Large intestine (tissue), 3 donors: ENCODE measurements around the gene FAM9B. TPM values are rescaled to one million over a fixed set of nuclear protein-coding genes. Genes with fewer than 3 reads are reported as not detected.
A peak's percentile ranks its signal among the peaks of the same experiment; 100 is the strongest.
"Not testable (repeated sequence)": the region's sequence is repeated elsewhere in the genome, so short reads cannot be mapped to it uniquely, and the experiment has no call there.

Experiments
- DNase-seq, 2 donors: peaks; one replicate each; pipeline versions ENCODE4 v3.0.0 to v3.0.0-alpha.2; 2013
- H3K27ac ChIP-seq: one replicate; pipeline ENCODE4 v1.5.1; 2013; ENCODE audit warnings: low read length
- H3K27me3 ChIP-seq: 2 replicates; pipeline ENCODE4 v1.6.1; 2013; ENCODE audit warnings: low read length; ENCODE audit not compliant: control insufficient read depth, insufficient read depth
- H3K36me3 ChIP-seq: 2 replicates; pipeline ENCODE4 v1.6.1; 2013; ENCODE audit warnings: low read length; ENCODE audit not compliant: control insufficient read depth, insufficient read depth
- H3K4me1 ChIP-seq: one replicate; pipeline ENCODE4 v1.6.1; 2013; ENCODE audit warnings: low read length; ENCODE audit not compliant: control insufficient read depth, insufficient read depth
- H3K4me3 ChIP-seq: one replicate; pipeline ENCODE4 v1.5.1; 2013; ENCODE audit warnings: low read length
- H3K9me3 ChIP-seq: one replicate; pipeline ENCODE4 v1.6.1; 2013; ENCODE audit warnings: mild to moderate bottlenecking, low read depth, low read length, moderate library complexity; ENCODE audit not compliant: control insufficient read depth
- WGBS: methylation state at CpG from one replicate; pipeline ENCODE4 v1.1.5; 2013; ENCODE audit warnings: low lambda C conversion rate; ENCODE audit not compliant: insufficient coverage; 5-methylcytosine and 5-hydroxymethylcytosine counted together
- polyA plus RNA-seq: library from polyadenylated mRNA; unstranded; fragments of 120-200 nt; gene quantifications from one replicate; pipeline ENCODE4 v1.2.1, GENCODE V29; 2013

The FAM9B gene
- polyA plus RNA-seq, 1 donor: 0.15 TPM

GRCh38 chrX:9048801-9049200, 14.9 kb upstream of the FAM9B start:
- no CpG with 5 or more reads among the region's 1 CpG for WGBS
- no peak for DNase-seq
- Histone ChIP-seq H3K4me1 (no peaks in the 10 kb centered on the region), H3K27me3 (no peaks in the 10 kb centered on the region), H3K36me3 (no peaks in the 10 kb centered on the region), H3K4me3 (no peak overlapping the region), H3K27ac (no peak overlapping the region), H3K9me3 (no peaks in the 10 kb centered on the region)

GRCh38 chrX:9038244-9038643, 4.3 kb upstream of the FAM9B start:
- WGBS: 100% methylated on average over 1 of the region's 4 CpGs
- Histone ChIP-seq H3K27ac (no peak overlapping the region), H3K9me3 (no peaks in the 10 kb centered on the region), H3K36me3 (no peaks in the 10 kb centered on the region), H3K4me1 (no peaks in the 10 kb centered on the region), H3K27me3 (no peaks in the 10 kb centered on the region), H3K4me3 (no peak overlapping the region)
- no peak for DNase-seq

DNA sequence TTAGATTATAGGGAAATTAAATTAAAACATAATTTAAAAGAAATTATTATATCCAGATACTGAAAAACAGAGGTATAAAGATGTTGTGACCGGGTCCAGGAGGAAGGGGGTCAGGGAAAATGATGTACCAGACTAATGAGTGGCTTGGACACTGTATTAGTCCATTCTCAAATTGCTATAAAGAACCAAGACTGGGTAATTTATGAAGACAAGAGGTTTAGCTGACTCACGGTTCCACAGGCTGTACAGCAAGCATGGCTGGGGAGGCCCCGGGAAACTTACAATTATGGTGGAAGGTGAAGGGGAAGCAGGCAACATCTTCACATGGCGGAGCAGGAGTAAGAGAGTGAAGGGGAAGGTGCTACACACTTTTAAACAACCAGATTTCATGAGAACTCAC, 3.4 kb upstream of the FAM9B start:
- Histone ChIP-seq H3K27ac (no peak overlapping the region), H3K4me3 (no peak overlapping the region), H3K9me3 (no peaks in the 10 kb centered on the region), H3K4me1 (no peaks in the 10 kb centered on the region), H3K36me3 (no peaks in the 10 kb centered on the region), H3K27me3 (no peaks in the 10 kb centered on the region)
- DNase-seq: no peak
- no CpG with 5 or more reads among the region's 4 CpGs for WGBS

GRCh38 chrX:9033586-9033985, 341 bp downstream of the FAM9B start:
- Histone ChIP-seq H3K4me1 (no peaks in the 10 kb centered on the region), H3K36me3 (no peaks in the 10 kb centered on the region), H3K9me3 (no peaks in the 10 kb centered on the region), H3K4me3 (no peak overlapping the region), H3K27me3 (no peaks in the 10 kb centered on the region), H3K27ac (no peak overlapping the region)
- no CpG with 5 or more reads among the region's 17 CpGs for WGBS
- no peak for DNase-seq

DNA sequence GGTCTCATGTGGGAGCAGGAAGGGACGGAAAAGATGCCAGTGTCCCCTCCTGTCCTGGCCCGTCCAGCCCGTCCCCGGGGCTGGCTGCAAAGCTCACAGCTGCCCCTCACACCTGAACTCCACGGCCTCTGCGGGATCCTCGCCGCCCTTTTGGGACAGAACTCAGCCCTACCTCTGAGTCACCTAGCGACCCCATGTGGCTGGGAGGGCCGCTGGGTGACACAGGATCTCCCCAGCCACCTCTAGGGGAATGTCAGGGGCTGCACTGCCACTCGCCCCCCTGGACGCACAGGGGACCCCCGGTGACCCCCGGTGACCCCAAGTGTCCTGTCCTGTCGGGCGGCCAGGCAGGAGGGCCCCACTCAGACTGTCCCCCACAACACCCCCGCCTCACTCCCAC, 748 bp downstream of the FAM9B start:
- DNase-seq: no peak
- Histone ChIP-seq H3K36me3 (no peaks in the 10 kb centered on the region), H3K4me3 (no peak overlapping the region), H3K27me3 (no peaks in the 10 kb centered on the region), H3K27ac (no peak overlapping the region), H3K9me3 (no peaks in the 10 kb centered on the region), H3K4me1 (no peaks in the 10 kb centered on the region)
- WGBS: no CpG with 5 or more reads among the region's 17 CpGs

GRCh38 chrX:9023293-9023692, 10.6 kb downstream of the FAM9B start:
- Histone ChIP-seq H3K36me3 (no peaks in the 10 kb centered on the region), H3K27me3 (no peaks in the 10 kb centered on the region), H3K4me3 (no peak overlapping the region), H3K27ac (no peak overlapping the region), H3K9me3 (no peaks in the 10 kb centered on the region), H3K4me1 (no peaks in the 10 kb centered on the region)
- DNase-seq: no peak
- WGBS: no CpG with 5 or more reads among the region's 2 CpGs

DNA sequence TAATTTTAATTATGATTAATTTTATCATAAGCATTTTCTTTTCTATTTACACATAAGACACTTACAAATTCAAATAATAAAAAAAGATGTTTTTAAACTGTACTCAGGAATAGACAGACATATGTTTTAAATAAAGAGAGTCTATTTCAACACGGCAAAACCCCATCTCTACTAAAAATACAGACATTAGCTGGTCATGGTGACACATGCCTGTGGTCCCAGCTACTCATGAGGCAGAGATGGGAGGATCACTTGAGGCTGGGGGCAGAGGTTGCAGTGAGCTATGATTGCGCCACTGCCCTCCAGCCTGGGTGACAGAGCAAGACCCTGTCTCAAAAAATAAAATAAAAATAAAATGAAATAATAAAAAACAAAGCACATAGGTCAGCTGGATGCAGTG, 14.8 kb downstream of the FAM9B start:
- H3K4me1 ChIP-seq: no peaks in the 10 kb centered on the region
- WGBS: no CpG with 5 or more reads among the region's 2 CpGs
- no peaks in the 10 kb centered on the region for H3K9me3 ChIP-seq
- no peaks in the 10 kb centered on the region for H3K36me3 ChIP-seq
- H3K27me3 ChIP-seq: no peaks in the 10 kb centered on the region
- no peak overlapping the region for H3K4me3 ChIP-seq
- no peak for DNase-seq
- H3K27ac ChIP-seq: no peak overlapping the region

DNA sequence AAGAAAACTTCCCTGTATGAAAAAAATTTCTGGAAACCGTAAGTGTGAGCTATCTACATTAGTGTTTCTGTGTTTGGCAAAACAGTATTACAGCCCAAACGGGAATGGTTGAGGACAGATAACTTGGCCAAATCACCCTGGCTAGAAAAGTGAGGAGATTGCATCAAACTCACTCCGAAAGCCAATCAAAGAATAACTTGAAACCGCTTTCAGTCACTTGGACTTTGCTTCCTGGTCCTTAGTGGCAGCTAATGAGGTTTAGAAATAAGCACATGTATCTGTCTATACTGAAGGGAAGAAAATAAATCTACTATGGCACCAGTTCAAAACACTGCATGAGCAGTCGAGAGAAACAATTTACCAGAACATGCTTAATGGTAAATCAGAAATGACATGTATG, 15.6 kb downstream of the FAM9B start:
- WGBS: no CpG with 5 or more reads among the region's 5 CpGs
- H3K4me3 ChIP-seq, H3K9me3 ChIP-seq, H3K27ac ChIP-seq, H3K36me3 ChIP-seq, H3K27me3 ChIP-seq, H3K4me1 ChIP-seq: not testable (repeated sequence)
- DNase-seq: peak; percentile 5 to 25

DNA sequence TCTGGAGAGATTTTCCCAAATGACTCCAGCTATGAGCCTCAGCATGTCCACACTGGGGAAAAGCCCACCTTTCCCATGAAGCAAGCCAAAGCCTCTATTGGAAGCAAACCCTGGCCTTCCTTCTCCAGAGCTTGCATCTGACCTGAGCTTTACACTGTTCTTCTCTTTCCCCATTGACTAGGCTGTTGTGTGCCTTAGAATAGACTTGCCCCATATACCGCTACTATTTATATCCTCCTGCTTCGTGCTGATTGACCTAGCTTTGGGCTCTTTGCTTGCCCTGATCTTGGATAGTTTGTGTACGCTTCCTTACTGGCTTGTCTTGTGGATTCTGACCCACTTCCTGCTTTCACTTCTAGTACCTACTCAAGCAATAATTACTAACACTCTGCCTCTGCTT, 30.9 kb downstream of the FAM9B start:
- DNase-seq: no peak
- Histone ChIP-seq H3K4me1 (no peaks in the 10 kb centered on the region), H3K4me3 (no peak overlapping the region), H3K27me3 (no peaks in the 10 kb centered on the region), H3K27ac (no peak overlapping the region), H3K36me3 (no peaks in the 10 kb centered on the region), H3K9me3 (no peaks in the 10 kb centered on the region)
- WGBS: no CpG with 5 or more reads among the region's 3 CpGs

DNA sequence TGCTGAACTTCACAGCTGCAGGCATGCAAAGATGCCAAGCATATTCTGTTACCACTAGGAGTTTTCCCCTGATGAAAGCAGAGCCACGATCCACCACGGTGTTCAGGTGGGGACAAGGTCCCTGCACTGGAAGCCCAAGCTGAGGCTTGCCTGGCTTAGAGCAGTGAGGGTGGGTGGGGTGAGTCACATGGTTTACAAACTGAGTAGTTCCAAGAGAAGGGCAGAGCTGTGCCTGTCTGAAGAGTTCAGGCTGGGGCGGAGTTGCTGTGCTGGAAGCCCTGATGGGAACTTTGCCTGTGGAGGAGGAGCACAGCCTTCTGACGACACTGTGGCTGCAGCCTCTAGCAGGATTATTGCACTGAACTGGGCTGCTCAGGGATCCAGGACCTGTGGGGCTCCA, 45.5 kb downstream of the FAM9B start:
- H3K36me3 ChIP-seq: no peaks in the 10 kb centered on the region
- H3K27ac ChIP-seq: no peak overlapping the region
- DNase-seq: peak; percentile 6 to 28
- WGBS: no CpG with 5 or more reads among the region's 4 CpGs
- no peaks in the 10 kb centered on the region for H3K9me3 ChIP-seq
- no peak overlapping the region for H3K4me3 ChIP-seq
- no peaks in the 10 kb centered on the region for H3K4me1 ChIP-seq
- no peaks in the 10 kb centered on the region for H3K27me3 ChIP-seq

DNA sequence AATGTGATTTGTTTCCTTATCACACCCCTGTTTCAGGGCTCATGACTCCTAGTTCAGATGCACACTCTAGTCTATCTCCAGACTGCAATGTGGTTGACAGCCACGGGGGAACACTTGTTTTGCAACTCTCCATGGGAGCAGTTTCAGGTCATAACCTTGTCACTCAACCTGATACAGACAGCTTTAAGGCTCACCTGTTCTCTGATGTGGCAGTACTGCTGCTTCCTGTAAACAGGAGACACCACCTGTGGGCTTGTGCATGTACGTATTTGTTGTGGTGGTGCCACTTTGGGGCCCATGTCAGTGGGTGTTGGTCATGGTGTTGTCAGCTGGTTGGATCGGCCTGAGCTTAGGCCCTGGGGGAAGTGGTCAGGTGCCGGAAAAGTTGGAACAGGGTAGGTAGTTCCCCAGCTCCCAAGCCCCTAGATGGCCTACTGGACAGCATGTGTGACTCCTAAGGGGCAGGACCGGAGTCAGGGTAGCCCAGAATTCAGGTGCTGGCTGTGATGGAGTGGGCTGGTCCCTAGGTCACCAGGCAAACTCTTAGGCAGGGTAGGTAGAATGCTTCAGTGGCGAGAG, 46.2 kb downstream of the FAM9B start:
- no peak for DNase-seq
- Histone ChIP-seq H3K9me3 (no peaks in the 10 kb centered on the region), H3K4me1 (no peaks in the 10 kb centered on the region), H3K36me3 (no peaks in the 10 kb centered on the region), H3K27ac (no peak overlapping the region), H3K4me3 (no peak overlapping the region), H3K27me3 (no peaks in the 10 kb centered on the region)
- whole genome bisulfite sequencing: no CpG with 5 or more reads among the region's 6 CpGs
